ENCODE data around the gene PCNP.
"Not testable (repeated sequence)": the region's sequence is repeated elsewhere in the genome, so short reads cannot be mapped to it uniquely, and the experiment has no call there.

The PCNP gene

GRCh38 chr3:101567528-101568317 lies 6.3 kb upstream of the PCNP start:
- no peak for DNase-seq

GRCh38 chr3:101571028-101571895 lies 2.7 kb upstream of the PCNP start:
- DNase-seq, result peak; percentile 25

- peak; percentile 58 for DNase-seq
Observed at GRCh38 chr3:101574388-101575112, 570 bp downstream of the PCNP start.

GRCh38 chr3:101577286-101577685 lies 3.3 kb downstream of the PCNP start:
- no peak for DNase-seq

- DNase-seq, result no peak
Observed at GRCh38 chr3:101588616-101589015, 14.6 kb downstream of the PCNP start.

- no peak for DNase-seq
Observed at GRCh38 chr3:101591071-101591470, 17.1 kb downstream of the PCNP start.

GRCh38 chr3:101602731-101603130 lies 28.8 kb downstream of the PCNP start:
- DNase-seq, result no peak

GRCh38 chr3:101603184-101603583 lies 29.2 kb downstream of the PCNP start:
- DNase-seq, result no peak

- DNase-seq, result not testable (repeated sequence)
Observed at GRCh38 chr3:101605398-101605797, 31.4 kb downstream of the PCNP start.

- DNase-seq, result no peak
Observed at GRCh38 chr3:101611023-101611422, 37.0 kb downstream of the PCNP start.

- DNase-seq, result not testable (repeated sequence)
Observed at GRCh38 chr3:101613014-101613413, 39.0 kb downstream of the PCNP start.

- no peak for DNase-seq
Observed at GRCh38 chr3:101615525-101615924, 41.5 kb downstream of the PCNP start.

GRCh38 chr3:101617478-101617877 lies 43.5 kb downstream of the PCNP start:
- no peak for DNase-seq

- DNase-seq, result no peak
Observed at GRCh38 chr3:101618726-101619125, 44.7 kb downstream of the PCNP start.

GRCh38 chr3:101619734-101620133 lies 45.8 kb downstream of the PCNP start:
- no peak for DNase-seq

- DNase-seq, result no peak
Observed at GRCh38 chr3:101623656-101624055, 49.7 kb downstream of the PCNP start.

GRCh38 chr3:101624857-101625256 lies 50.9 kb downstream of the PCNP start:
- DNase-seq, result no peak

GRCh38 chr3:101625879-101626278 lies 51.9 kb downstream of the PCNP start:
- DNase-seq, result no peak

- no peak for DNase-seq
Observed at GRCh38 chr3:101629219-101629618, 55.2 kb downstream of the PCNP start.

GRCh38 chr3:101631098-101631796 lies 57.3 kb downstream of the PCNP start:
- no peak for DNase-seq

GRCh38 chr3:101631959-101632358 lies 58.0 kb downstream of the PCNP start:
- DNase-seq, result not testable (repeated sequence)

GRCh38 chr3:101632586-101632985 lies 58.6 kb downstream of the PCNP start:
- DNase-seq, result no peak

- no peak for DNase-seq
Observed at GRCh38 chr3:101633186-101633585, 59.2 kb downstream of the PCNP start.
